ENCODE data around the gene NHEJ1. TPM values are rescaled to one million over a fixed set of nuclear protein-coding genes. Genes with fewer than 3 reads are reported as not detected.

Gene NHEJ1
- total and polyA plus RNA-seq, 2 of the 13 experiments (the other 11 are each of a cell fraction or from before 2014, with no cell fraction given), result 30.0 to 30.7 TPM

GRCh38 chr2:219173176-219173575 is 12.6 kb upstream of the NHEJ1 start:
- intact Hi-C loops (cut with micrococcal nuclease; ENCODE audit: unreplicated experiment) (no loop called here), in situ Hi-C loops (cut with HindIII; ENCODE audit: extremely low pct_ligation_motif_present, low pct_unique_long_range_greater_than_20kb) (loop anchor here (5.0 kb wide), 2 partner anchors 34 to 124 kb away; partner anchors contain the start of gene ZFAND2B)
- Histone ChIP-seq H3K79me2 (ENCODE audit: insufficient read depth, low read length) (peaks cover 8% of the 10 kb centered on the region), H3K27me3 (ENCODE audit: control insufficient read depth in 1 of 2, insufficient read depth in 2 of 2, low read length in 2 of 2) (no peaks in the 10 kb centered on the region), H3K27ac (ENCODE audit: extremely low read length, insufficient read depth, low read length) (no peak overlapping the region), H3K9me3 (ENCODE audit: low read length) (no peaks in the 10 kb centered on the region), H2AFZ (ENCODE audit: low read length) (no peak overlapping the region), H4K20me1 (ENCODE audit: insufficient read depth, low read length) (no peaks in the 10 kb centered on the region), H3K9ac (ENCODE audit: insufficient read depth, low read depth, low read length) (no peak overlapping the region), H3K4me2 (ENCODE audit: low read depth, low read length) (no peak overlapping the region), H3K4me1 (ENCODE audit: insufficient read depth, low read length) (peaks cover 40% of the 10 kb centered on the region), H3K4me3 (replicated peaks in 1 of 3; ENCODE audit: insufficient read depth in 1 of 3, low read depth in 2 of 3, low read length in 3 of 3) (no peak overlapping the region), H3K36me3 (replicated peaks in 1 of 2; ENCODE audit: control insufficient read depth in 1 of 2, insufficient read depth in 2 of 2, low read length in 2 of 2) (peaks cover 7 to 23% of the 10 kb centered on the region in 2 experiments)
- ChIA-PET CTCF (ENCODE audit: low intra/inter-chr PET ratio, low total read pairs) (interaction anchor here (2.4 kb wide), 1 partner anchor 38 kb away, joined by 17 read pairs; no protein-coding TSS in a partner anchor), POLR2A (interaction anchor here (1.1 to 10.4 kb wide), 3 partner anchors 20 to 76 kb away, joined by 3 to 227 read pairs (median 4); partner anchors contain the start of gene ZFAND2B)
- BruUV-seq (replicated peaks), result no TSS peak
- FAIRE-seq (no peak), ATAC-seq (no peak), DNase-seq (ENCODE audit: low spot score) (no peak)
- TF ChIP-seq FOSL1 (CRISPR knock-in tag; IDR thresholded peaks at IDR 0.05; ENCODE audit: borderline replicate concordance), result no peak
- no peak for TF ChIP-seq SMARCC2 (IDR thresholded peaks at IDR 0.05)
- TF ChIP-seq RBFOX2 (IDR thresholded peaks at IDR 0.05; ENCODE audit: low read depth, low read length), result peak; percentile 40; the same call in 1 of the 2 replicates
- no peak for TF ChIP-seq ZMAT3 (CRISPR knock-in tag; conservative IDR thresholded peaks at IDR 0.05)
- TF ChIP-seq TCF7L2 (IDR thresholded peaks at IDR 0.05; ENCODE audit: low read depth, low read length), result no peak
- no peak for TF ChIP-seq RERE (CRISPR knock-in tag; IDR thresholded peaks at IDR 0.05; ENCODE audit: low read depth)
- no peak for TF ChIP-seq DR1 (CRISPR knock-in tag; IDR thresholded peaks at IDR 0.05)
- WGBS (ENCODE audit: low lambda C conversion rate), result 98% methylated on average over 6 of the region's 6 CpGs

Measured in HepG2 (cell line).